SK-N-SH (cell line): Measurements from ENCODE around the gene BAHCC1. TPM values are rescaled to one million over a fixed set of nuclear protein-coding genes. Genes with fewer than 3 reads are reported as not detected.

Source experiments
- CTCF ChIA-PET: fragments of 300-600, 350-600 bp; formaldehyde crosslinking; extraction: SDS; loops from one replicate; lab custom pipeline; 2021; lab: Yijun Ruan, JAX
- POLR2A ChIA-PET: fragments of 350-600 bp; sonication (Branson Sonifier 250); formaldehyde crosslinking; extraction: SDS; loops from one replicate; lab custom pipeline; 2020; ENCODE audit warnings: antibody characterized with exemption, inconsistent platforms; lab: Yijun Ruan, JAX
- DNase-seq: peaks from one replicate; pipeline ENCODE4 v3.0.0; 2012
- H2AFZ ChIP-seq: fragments of 200-600 bp; sonication (generic); 2 replicates; pipeline ENCODE4 v1.8.1; 2016; ENCODE audit warnings: antibody characterized with exemption, mild to moderate bottlenecking, low read depth
- H3F3A ChIP-seq: fragments of 200-600 bp; sonication (generic); replicated peaks from 2 replicates; pipeline ENCODE3; 2016; ENCODE audit warnings: antibody characterized with exemption, mild to moderate bottlenecking; ENCODE audit not compliant: insufficient read depth
- H3K27ac ChIP-seq, 2 experiments: fragments of 200-500 bp in 1 of 2; fragments of 200-600 bp in 1 of 2; sonication (Bioruptor generic) in 1 of 2; sonication (generic), shearing (Covaris generic) in 1 of 2; 2 replicates each; pipeline versions ENCODE4 v1.5.1 to v1.6.1; 2014 to 2016; ENCODE audit warnings: low read depth in 2 of 2, inconsistent platforms in 1 of 2, low read length in 1 of 2, mild to moderate bottlenecking in 1 of 2, mixed read lengths in 1 of 2
- H3K27me3 ChIP-seq: fragments of 200-600 bp; sonication (generic), shearing (Covaris generic); 2 replicates; pipeline ENCODE4 v1.6.1; 2016; ENCODE audit warnings: mixed run types; ENCODE audit not compliant: insufficient read depth
- H3K36me3 ChIP-seq, 2 experiments: fragments of 200-500 bp in 1 of 2; fragments of 200-600 bp in 1 of 2; sonication (Bioruptor generic) in 1 of 2; sonication (generic) in 1 of 2; replicated peaks in 1 of 2; 2 replicates each; pipeline versions ENCODE3 to v1.5.1; 2014 to 2016; ENCODE audit warnings: low read length in 1 of 2, mild to moderate bottlenecking in 1 of 2; ENCODE audit not compliant: insufficient read depth in 2 of 2, control insufficient read depth in 1 of 2
- H3K4me1 ChIP-seq, 2 experiments: fragments of 200-500 bp in 1 of 2; fragments of 200-600 bp in 1 of 2; sonication (Bioruptor generic) in 1 of 2; sonication (generic), shearing (Covaris generic) in 1 of 2; 2 replicates each; pipeline versions ENCODE4 v1.5.1 to v1.6.1; 2014 to 2016; ENCODE audit warnings: low read depth in 1 of 2, low read length in 1 of 2, mixed run types in 1 of 2; ENCODE audit not compliant: insufficient read depth in 2 of 2, control insufficient read depth in 1 of 2
- H3K4me2 ChIP-seq: fragments of 200-600 bp; sonication (generic), shearing (Covaris generic); 2 replicates; pipeline ENCODE4 v1.6.1; 2017; ENCODE audit warnings: mixed run types
- H3K4me3 ChIP-seq, 2 experiments: fragments of 200-500 bp in 1 of 2; fragments of 200-600 bp in 1 of 2; sonication (Bioruptor generic) in 1 of 2; sonication (generic), shearing (Covaris generic) in 1 of 2; 2 replicates each; pipeline versions ENCODE4 v1.5.1 to v1.8.1; 2014 to 2016; ENCODE audit warnings: low read depth in 2 of 2, inconsistent platforms in 1 of 2, low read length in 1 of 2, mild to moderate bottlenecking in 1 of 2, mixed read lengths in 1 of 2, moderate library complexity in 1 of 2
- H3K79me2 ChIP-seq: fragments of 200-600 bp; sonication (generic); 2 replicates; pipeline ENCODE4 v1.8.1; 2017; ENCODE audit warnings: mild to moderate bottlenecking; ENCODE audit not compliant: insufficient read depth
- H3K9ac ChIP-seq: fragments of 200-600 bp; sonication (generic); 2 replicates; pipeline ENCODE4 v1.6.1; 2017; ENCODE audit warnings: mixed run types
- H3K9me2 ChIP-seq: fragments of 200-600 bp; sonication (generic); 2 replicates; pipeline ENCODE4 v1.6.1; 2017; ENCODE audit warnings: mixed run types
- H3K9me3 ChIP-seq: fragments of 200-600 bp; sonication (generic); 2 replicates; pipeline ENCODE4 v1.6.1; 2017; ENCODE audit warnings: mixed run types, mild to moderate bottlenecking, moderate library complexity
- H4K20me1 ChIP-seq: fragments of 200-600 bp; sonication (generic); 2 replicates; pipeline ENCODE4 v1.6.1; 2017; ENCODE audit warnings: mild to moderate bottlenecking, mixed run types; ENCODE audit not compliant: insufficient read depth
- CHD2 ChIP-seq: fragments of 150-350 bp; IDR thresholded peaks from 2 replicates; pipeline ENCODE4 v1.6.1; 2018; ENCODE audit warnings: low read length; ENCODE audit not compliant: partially characterized antibody
- ELF1 ChIP-seq: IDR thresholded peaks from 2 replicates; pipeline ENCODE4 v1.4.0; 2012
- FOXM1 ChIP-seq: IDR thresholded peaks from 2 replicates; pipeline ENCODE4 v1.4.0; 2012; ENCODE audit warnings: low read depth, mild to moderate bottlenecking
- GABPA ChIP-seq: IDR thresholded peaks from 2 replicates; pipeline ENCODE4 v1.4.0; 2012; ENCODE audit warnings: low read depth, mild to moderate bottlenecking
- GATA2 ChIP-seq: sonication (generic); formaldehyde crosslinking; IDR thresholded peaks from 2 replicates; pipeline ENCODE4 v1.5.0; 2020; ENCODE audit warnings: mild to moderate bottlenecking, missing genetic modification reagents
- JUND ChIP-seq: IDR thresholded peaks from 2 replicates; pipeline ENCODE4 v1.4.0; 2012
- MEF2A ChIP-seq: IDR thresholded peaks from 2 replicates; pipeline ENCODE4 v1.4.0; 2012; ENCODE audit warnings: low read depth, borderline replicate concordance
- MXI1 ChIP-seq: IDR thresholded peaks from 2 replicates; pipeline ENCODE4 v1.6.1; 2012; ENCODE audit warnings: mild to moderate bottlenecking, low read depth, low read length, improper control_type of control experiment
- NFIC ChIP-seq: IDR thresholded peaks from 2 replicates; pipeline ENCODE4 v1.4.0; 2012; ENCODE audit warnings: borderline replicate concordance
- POLR2AphosphoS5 ChIP-seq: IDR thresholded peaks from 2 replicates; pipeline ENCODE4 v1.6.1; 2012; ENCODE audit warnings: low read depth, low read length
- RCOR1 ChIP-seq: fragments of 150-350 bp; IDR thresholded peaks from 2 replicates; pipeline ENCODE4 v1.6.1; 2017; ENCODE audit warnings: antibody characterized with exemption, low read length
- RFX5 ChIP-seq: IDR thresholded peaks from 2 replicates; pipeline ENCODE4 v1.6.1; 2012; ENCODE audit warnings: mild to moderate bottlenecking, improper control_type of control experiment, low read length
- RXRA ChIP-seq: IDR thresholded peaks from 2 replicates; pipeline ENCODE4 v1.4.0; 2012; ENCODE audit warnings: low read depth, mild to moderate bottlenecking, borderline replicate concordance
- SMC3 ChIP-seq: IDR thresholded peaks from 2 replicates; pipeline ENCODE4 v1.6.1; 2012; ENCODE audit warnings: low read depth, low read length, improper control_type of control experiment
- TAF1 ChIP-seq: IDR thresholded peaks from 2 replicates; pipeline ENCODE4 v1.6.1; 2012; ENCODE audit warnings: low read depth, mild to moderate bottlenecking, low read length, moderate library complexity, borderline replicate concordance
- TCF12 ChIP-seq: IDR thresholded peaks from 2 replicates; pipeline ENCODE4 v1.4.0; 2012
- WGBS: methylation state at CpG from one replicate; pipeline ENCODE4 v1.1.6; 2017; ENCODE audit warnings: low lambda C conversion rate; 5-methylcytosine and 5-hydroxymethylcytosine counted together
- polyA plus RNA-seq, 3 experiments: library from polyadenylated mRNA; depleted of rRNA; stranded (reverse); fragments of >200 nt; gene quantifications; 2 replicates each; pipeline ENCODE4 v1.2.3, GENCODE V29; 2012
- TF ChIP-seq, protein P1 (sequence below): IDR thresholded peaks from 2 replicates; pipeline ENCODE4 v1.4.0; 2012; ENCODE audit warnings: low read depth, borderline replicate concordance
- TF ChIP-seq, protein P2 (sequence below): fragments of 150-350 bp; IDR thresholded peaks from 2 replicates; pipeline ENCODE4 v1.6.1; 2016; ENCODE audit warnings: mild to moderate bottlenecking, low read depth, low read length
- TF ChIP-seq, protein P3 (sequence below): fragments of 150-350 bp; IDR thresholded peaks from 2 replicates; pipeline ENCODE4 v1.6.1; 2017; ENCODE audit warnings: antibody characterized with exemption, low read length, low read depth, borderline replicate concordance
- TF ChIP-seq, protein P4 (sequence below): IDR thresholded peaks from 2 replicates; pipeline ENCODE4 v1.4.0; 2012; ENCODE audit warnings: low read depth, borderline replicate concordance

BAHCC1 gene
- polyA plus RNA-seq, 1 of the 3 experiments (the other 2 are of a cell fraction) = 6.4 TPM

DNA sequence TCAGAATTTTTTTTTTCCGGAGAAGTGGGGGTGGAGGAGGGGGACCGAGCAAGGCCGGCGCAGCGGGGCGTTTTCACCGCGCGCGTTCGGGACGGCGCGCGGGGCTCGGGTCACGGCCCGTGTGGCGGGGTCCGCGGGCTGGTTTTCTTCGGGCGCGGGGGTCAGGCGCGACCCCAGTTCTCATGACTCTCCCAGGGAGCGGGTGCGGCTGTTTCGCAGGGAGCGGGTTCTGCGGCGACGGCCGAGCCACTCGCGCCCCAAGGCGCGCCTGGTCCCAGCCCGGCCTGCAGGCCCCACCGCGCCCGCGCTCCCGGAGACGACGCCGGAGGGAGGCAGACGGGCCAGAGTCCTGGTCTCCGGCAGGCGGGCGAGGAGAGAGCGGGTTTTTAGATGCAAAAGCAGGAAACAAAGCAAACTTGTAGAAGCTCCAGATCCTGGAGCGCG is 1.0 kb downstream of the BAHCC1 start (continued):
- TF ChIP-seq, protein P1, sequence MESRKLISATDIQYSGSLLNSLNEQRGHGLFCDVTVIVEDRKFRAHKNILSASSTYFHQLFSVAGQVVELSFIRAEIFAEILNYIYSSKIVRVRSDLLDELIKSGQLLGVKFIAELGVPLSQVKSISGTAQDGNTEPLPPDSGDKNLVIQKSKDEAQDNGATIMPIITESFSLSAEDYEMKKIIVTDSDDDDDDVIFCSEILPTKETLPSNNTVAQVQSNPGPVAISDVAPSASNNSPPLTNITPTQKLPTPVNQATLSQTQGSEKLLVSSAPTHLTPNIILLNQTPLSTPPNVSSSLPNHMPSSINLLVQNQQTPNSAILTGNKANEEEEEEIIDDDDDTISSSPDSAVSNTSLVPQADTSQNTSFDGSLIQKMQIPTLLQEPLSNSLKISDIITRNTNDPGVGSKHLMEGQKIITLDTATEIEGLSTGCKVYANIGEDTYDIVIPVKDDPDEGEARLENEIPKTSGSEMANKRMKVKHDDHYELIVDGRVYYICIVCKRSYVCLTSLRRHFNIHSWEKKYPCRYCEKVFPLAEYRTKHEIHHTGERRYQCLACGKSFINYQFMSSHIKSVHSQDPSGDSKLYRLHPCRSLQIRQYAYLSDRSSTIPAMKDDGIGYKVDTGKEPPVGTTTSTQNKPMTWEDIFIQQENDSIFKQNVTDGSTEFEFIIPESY = no peak
- no peak for TF ChIP-seq CHD2
- TF ChIP-seq, protein P2, sequence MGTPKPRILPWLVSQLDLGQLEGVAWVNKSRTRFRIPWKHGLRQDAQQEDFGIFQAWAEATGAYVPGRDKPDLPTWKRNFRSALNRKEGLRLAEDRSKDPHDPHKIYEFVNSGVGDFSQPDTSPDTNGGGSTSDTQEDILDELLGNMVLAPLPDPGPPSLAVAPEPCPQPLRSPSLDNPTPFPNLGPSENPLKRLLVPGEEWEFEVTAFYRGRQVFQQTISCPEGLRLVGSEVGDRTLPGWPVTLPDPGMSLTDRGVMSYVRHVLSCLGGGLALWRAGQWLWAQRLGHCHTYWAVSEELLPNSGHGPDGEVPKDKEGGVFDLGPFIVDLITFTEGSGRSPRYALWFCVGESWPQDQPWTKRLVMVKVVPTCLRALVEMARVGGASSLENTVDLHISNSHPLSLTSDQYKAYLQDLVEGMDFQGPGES = no peak
- no peak for TF ChIP-seq GATA2 (CRISPR knock-in tag)
- no peak for TF ChIP-seq RFX5
- TF ChIP-seq JUND = no peak
- TF ChIP-seq RXRA = no peak

DNA sequence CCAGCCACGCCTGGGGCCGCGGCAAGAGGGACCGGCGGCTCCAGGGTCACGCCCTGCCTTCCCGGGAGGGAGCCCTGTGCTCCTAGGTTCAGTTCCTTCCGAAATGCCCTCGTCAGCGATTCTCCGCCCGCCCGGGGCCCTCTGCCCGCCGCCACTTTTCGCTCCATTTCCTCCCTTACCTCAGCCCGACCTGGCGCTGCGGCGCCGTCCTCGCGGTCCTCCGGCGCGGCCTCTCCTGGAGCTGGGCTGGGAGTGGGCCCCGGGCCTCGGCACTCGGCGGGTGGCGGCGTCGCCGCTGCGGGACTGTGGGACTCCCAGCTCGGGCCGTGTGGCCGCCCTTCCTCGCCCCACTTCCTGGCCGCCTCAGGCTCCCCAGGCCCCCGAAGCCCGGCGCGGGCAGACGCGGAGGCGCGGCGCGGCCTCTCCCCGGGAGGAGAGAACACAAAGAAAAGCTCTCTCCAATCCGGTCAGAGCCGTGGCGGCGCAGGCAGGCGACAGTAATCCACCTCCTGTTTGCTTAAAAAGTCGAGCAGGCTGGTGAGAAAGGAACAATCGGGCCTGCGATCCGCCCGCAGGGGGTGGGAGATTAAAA is 1.6 kb downstream of the BAHCC1 start:
- Histone ChIP-seq H4K20me1 (peaks cover 17% of the 10 kb centered on the region), H2AFZ (peak overlapping the region; percentile 78), H3K4me3 (peak overlapping the region; percentile 60 to 80), H3F3A (peaks cover 31% of the 10 kb centered on the region), H3K9me3 (no peaks in the 10 kb centered on the region), H3K36me3 (no peaks in the 10 kb centered on the region), H3K9me2 (no peaks in the 10 kb centered on the region), H3K4me2 (peak overlapping the region; percentile 93), H3K27ac (peak overlapping the region; percentile 83 to 89), H3K79me2 (peaks cover 71% of the 10 kb centered on the region), H3K9ac (peak overlapping the region; percentile 95), H3K4me1 (peaks cover 36 to 73% of the 10 kb centered on the region in 2 experiments), H3K27me3 (no peaks in the 10 kb centered on the region)
- DNase-seq = peak; percentile 67
- WGBS = 2% methylated on average over 51 of the region's 61 CpGs
- TF ChIP-seq NFIC = no peak
- TF ChIP-seq GATA2 (CRISPR knock-in tag) = no peak
- TF ChIP-seq GABPA = no peak
- TF ChIP-seq MEF2A = no peak
- no peak for TF ChIP-seq MXI1
- no peak for TF ChIP-seq ELF1
- TF ChIP-seq, protein P3, sequence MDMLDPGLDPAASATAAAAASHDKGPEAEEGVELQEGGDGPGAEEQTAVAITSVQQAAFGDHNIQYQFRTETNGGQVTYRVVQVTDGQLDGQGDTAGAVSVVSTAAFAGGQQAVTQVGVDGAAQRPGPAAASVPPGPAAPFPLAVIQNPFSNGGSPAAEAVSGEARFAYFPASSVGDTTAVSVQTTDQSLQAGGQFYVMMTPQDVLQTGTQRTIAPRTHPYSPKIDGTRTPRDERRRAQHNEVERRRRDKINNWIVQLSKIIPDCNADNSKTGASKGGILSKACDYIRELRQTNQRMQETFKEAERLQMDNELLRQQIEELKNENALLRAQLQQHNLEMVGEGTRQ = no peak
- no peak for TF ChIP-seq RCOR1
- TF ChIP-seq FOXM1 = peak; percentile 28; the same call in 1 of the 2 replicates
- TF ChIP-seq, protein P4, sequence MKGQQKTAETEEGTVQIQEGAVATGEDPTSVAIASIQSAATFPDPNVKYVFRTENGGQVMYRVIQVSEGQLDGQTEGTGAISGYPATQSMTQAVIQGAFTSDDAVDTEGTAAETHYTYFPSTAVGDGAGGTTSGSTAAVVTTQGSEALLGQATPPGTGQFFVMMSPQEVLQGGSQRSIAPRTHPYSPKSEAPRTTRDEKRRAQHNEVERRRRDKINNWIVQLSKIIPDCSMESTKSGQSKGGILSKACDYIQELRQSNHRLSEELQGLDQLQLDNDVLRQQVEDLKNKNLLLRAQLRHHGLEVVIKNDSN = no peak
- TF ChIP-seq POLR2AphosphoS5 = 0 out of 2 replicates have a peak, but pooled peaks have one; percentile 13
- 0 out of 2 replicates have a peak, but pooled peaks have one; percentile 2 for TF ChIP-seq TCF12
- peak; percentile 45; the same call in 1 of the 2 replicates for TF ChIP-seq TAF1
- TF ChIP-seq SMC3 = no peak
- ChIA-PET POLR2A (interaction anchor here (1.6 to 3.6 kb wide), 4 partner anchors 23 to 88 kb away, joined by 4 to 28 read pairs (median 12); no protein-coding TSS in a partner anchor), CTCF (interaction anchor here (0.6 to 8.6 kb wide), 25 partner anchors 11 to 204 kb away, joined by 3 to 104 read pairs (median 5); no protein-coding TSS in a partner anchor)
